ENCODE data around the gene CASK. TPM values are rescaled to one million over a fixed set of nuclear protein-coding genes. Genes with fewer than 3 reads are reported as not detected.

CASK gene
- total and polyA plus RNA-seq, 9 of the 15 experiments (the other 6 are each of a cell fraction or from before 2014, with no cell fraction given), result 1.3 to 7.4 (median 5.2) TPM

- in situ Hi-C loops (cut with MboI), result no loop called here
- TF ChIP-seq, protein P1, sequence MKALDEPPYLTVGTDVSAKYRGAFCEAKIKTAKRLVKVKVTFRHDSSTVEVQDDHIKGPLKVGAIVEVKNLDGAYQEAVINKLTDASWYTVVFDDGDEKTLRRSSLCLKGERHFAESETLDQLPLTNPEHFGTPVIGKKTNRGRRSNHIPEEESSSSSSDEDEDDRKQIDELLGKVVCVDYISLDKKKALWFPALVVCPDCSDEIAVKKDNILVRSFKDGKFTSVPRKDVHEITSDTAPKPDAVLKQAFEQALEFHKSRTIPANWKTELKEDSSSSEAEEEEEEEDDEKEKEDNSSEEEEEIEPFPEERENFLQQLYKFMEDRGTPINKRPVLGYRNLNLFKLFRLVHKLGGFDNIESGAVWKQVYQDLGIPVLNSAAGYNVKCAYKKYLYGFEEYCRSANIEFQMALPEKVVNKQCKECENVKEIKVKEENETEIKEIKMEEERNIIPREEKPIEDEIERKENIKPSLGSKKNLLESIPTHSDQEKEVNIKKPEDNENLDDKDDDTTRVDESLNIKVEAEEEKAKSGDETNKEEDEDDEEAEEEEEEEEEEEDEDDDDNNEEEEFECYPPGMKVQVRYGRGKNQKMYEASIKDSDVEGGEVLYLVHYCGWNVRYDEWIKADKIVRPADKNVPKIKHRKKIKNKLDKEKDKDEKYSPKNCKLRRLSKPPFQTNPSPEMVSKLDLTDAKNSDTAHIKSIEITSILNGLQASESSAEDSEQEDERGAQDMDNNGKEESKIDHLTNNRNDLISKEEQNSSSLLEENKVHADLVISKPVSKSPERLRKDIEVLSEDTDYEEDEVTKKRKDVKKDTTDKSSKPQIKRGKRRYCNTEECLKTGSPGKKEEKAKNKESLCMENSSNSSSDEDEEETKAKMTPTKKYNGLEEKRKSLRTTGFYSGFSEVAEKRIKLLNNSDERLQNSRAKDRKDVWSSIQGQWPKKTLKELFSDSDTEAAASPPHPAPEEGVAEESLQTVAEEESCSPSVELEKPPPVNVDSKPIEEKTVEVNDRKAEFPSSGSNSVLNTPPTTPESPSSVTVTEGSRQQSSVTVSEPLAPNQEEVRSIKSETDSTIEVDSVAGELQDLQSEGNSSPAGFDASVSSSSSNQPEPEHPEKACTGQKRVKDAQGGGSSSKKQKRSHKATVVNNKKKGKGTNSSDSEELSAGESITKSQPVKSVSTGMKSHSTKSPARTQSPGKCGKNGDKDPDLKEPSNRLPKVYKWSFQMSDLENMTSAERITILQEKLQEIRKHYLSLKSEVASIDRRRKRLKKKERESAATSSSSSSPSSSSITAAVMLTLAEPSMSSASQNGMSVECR (CRISPR knock-in tag; IDR thresholded peaks at IDR 0.05), result no peak
- TF ChIP-seq CUX1 (CRISPR knock-in tag; IDR thresholded peaks at IDR 0.05) (no peak), PATZ1 (CRISPR knock-in tag; IDR thresholded peaks at IDR 0.05; ENCODE audit: borderline replicate concordance) (no peak)
These were observed 253.2 kb downstream of the CASK start for GRCh38 chrX:41670112-41670511.

More at GRCh38 chrX:41670112-41670511, 253.2 kb downstream of the CASK start:
- Histone ChIP-seq H3K4me3 (no peak overlapping the region), H3K27me3 (ENCODE audit: control insufficient read depth in 2 of 2, insufficient read depth in 2 of 2, low read length in 2 of 2) (no peaks in the 10 kb centered on the region), H3K9ac (ENCODE audit: insufficient read depth in 1 of 2, low read depth in 2 of 2, low read length in 2 of 2) (no peak overlapping the region), H3K36me3 (ENCODE audit: control insufficient read depth, insufficient read depth, low read length) (no peaks in the 10 kb centered on the region), H3K27ac (ENCODE audit: extremely low read depth, low read depth, low read length) (no peak overlapping the region), H2AFZ (ENCODE audit: low read depth, low read length) (no peak overlapping the region), H3K4me1 (replicated peaks in 1 of 2; ENCODE audit: control insufficient read depth in 2 of 2, insufficient read depth in 2 of 2, low read length in 2 of 2) (peaks cover 0 to 3% of the 10 kb centered on the region in 2 experiments; a peak in 2 of 5 replicates), H3K9me1 (ENCODE audit: control insufficient read depth, insufficient read depth, low read length) (no peaks in the 10 kb centered on the region), H3K79me2 (ENCODE audit: control insufficient read depth, insufficient read depth, low read length) (no peaks in the 10 kb centered on the region), H3K9me3 (replicated peaks; ENCODE audit: control insufficient read depth, insufficient read depth, low read depth, low read length) (no peaks in the 10 kb centered on the region), H4K20me1 (replicated peaks; ENCODE audit: control insufficient read depth, insufficient read depth, low read length) (no peaks in the 10 kb centered on the region), H3K4me2 (ENCODE audit: insufficient read depth, low read length) (no peak overlapping the region)
- no TSS peak for BruUV-seq (replicated peaks)
- ATAC-seq (no peak), FAIRE-seq (no peak), DNase-seq (ENCODE audit: extremely low read depth in 1 of 4, low spot score in 3 of 4) (no peak)
- CTCF ChIA-PET (ENCODE audit: low intra/inter-chr PET ratio), result no interaction called here
- intact Hi-C loops (cut with micrococcal nuclease), result no loop called here
- POLR2A ChIA-PET, result interaction anchor here (0.6 kb wide), 1 partner anchor 417 kb away, joined by 3 read pairs; no protein-coding TSS in a partner anchor
